ENCODE results near the gene LRIG1. TPM values are rescaled to one million over a fixed set of nuclear protein-coding genes. Genes with fewer than 3 reads are reported as not detected.

The LRIG1 gene
- total and polyA plus RNA-seq, 2 of the 8 experiments (the other 6 are each of a cell fraction or from before 2014, with no cell fraction given) = 78.1 to 88.7 TPM

DNA sequence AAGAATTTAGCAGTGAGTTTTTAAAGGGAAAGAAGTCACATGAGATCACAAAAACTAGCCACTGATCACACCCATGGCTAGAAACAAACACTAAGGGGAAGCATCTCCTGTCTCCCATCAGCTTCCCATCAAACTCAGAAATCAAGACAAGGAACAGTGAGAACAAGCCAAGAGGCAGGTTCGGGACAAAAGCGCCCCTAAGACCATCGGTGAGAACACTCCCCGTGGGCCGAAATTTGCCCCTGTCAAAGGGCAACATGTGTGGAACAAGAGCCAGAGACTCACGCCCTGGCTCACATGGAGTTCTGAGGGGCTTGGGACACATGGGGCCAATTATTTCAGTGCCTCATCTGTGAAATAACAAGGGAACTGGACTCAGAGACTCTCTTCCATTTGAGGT lies 49.1 kb downstream of the LRIG1 start:
- Histone ChIP-seq H4K91ac (replicated peaks; ENCODE audit: insufficient read length, low read length) (no peak overlapping the region), H2AFZ (ENCODE audit: low read length) (no peak overlapping the region), H2BK15ac (ENCODE audit: low read length) (no peak overlapping the region), H3K56ac (replicated peaks; ENCODE audit: insufficient read length, low read depth, low read length) (no peak overlapping the region), H4K5ac (ENCODE audit: insufficient read length, low read depth, low read length) (no peak overlapping the region), H3K14ac (ENCODE audit: insufficient read length) (no peak overlapping the region), H2BK20ac (ENCODE audit: low read length) (no peak overlapping the region), H2AK5ac (ENCODE audit: low read depth, low read length) (no peak overlapping the region), H2BK5ac (ENCODE audit: low read depth, low read length) (no peak overlapping the region), H3K18ac (ENCODE audit: extremely low read depth, low read length) (no peak overlapping the region), H3K4me1 (replicated peaks in 1 of 4; ENCODE audit: control insufficient read depth in 3 of 4, insufficient read depth in 4 of 4, low read length in 3 of 4) (peaks cover 0 to 13% (median 10%) of the 10 kb centered on the region in 4 experiments; a peak in 6 of 7 replicates), H4K20me1 (replicated peaks in 1 of 2; ENCODE audit: control insufficient read depth in 1 of 2, insufficient read depth in 2 of 2, low read length in 2 of 2) (peaks cover 21 to 24% of the 10 kb centered on the region in 2 experiments), H3K4me2 (ENCODE audit: insufficient read depth in 1 of 2, low read depth in 2 of 2, low read length in 2 of 2) (no peak overlapping the region), H3K4me3 (ENCODE audit: extremely low read depth in 1 of 4, insufficient read depth in 2 of 4, low read depth in 3 of 4, low read length in 4 of 4) (no peak overlapping the region), H3K79me2 (ENCODE audit: control insufficient read depth in 1 of 2, insufficient read depth in 2 of 2, low read length in 2 of 2) (peaks cover 5 to 98% of the 10 kb centered on the region in 2 experiments), H3K23me2 (ENCODE audit: low read depth, low read length) (no peaks in the 10 kb centered on the region), H3K23ac (ENCODE audit: insufficient read length) (no peak overlapping the region), H3K27me3 (replicated peaks in 1 of 4; ENCODE audit: control insufficient read depth in 3 of 4, extremely low read depth in 1 of 4, insufficient read depth in 3 of 4, low read length in 3 of 4) (no peaks in the 10 kb centered on the region), H3K9ac (replicated peaks in 1 of 4; ENCODE audit: extremely low read depth in 1 of 4, low read depth in 3 of 4, low read length in 3 of 4) (no peak overlapping the region), H3K9me3 (ENCODE audit: insufficient read depth in 2 of 2, low read depth in 1 of 2, low read length in 1 of 2) (no peaks in the 10 kb centered on the region), H3K79me1 (ENCODE audit: low read depth, low read length) (peaks cover 17% of the 10 kb centered on the region), H2BK120ac (replicated peaks; ENCODE audit: low read depth, low read length) (no peak overlapping the region), H4K8ac (ENCODE audit: extremely low read depth, insufficient read depth, low read length) (no peak overlapping the region), H3K27ac (ENCODE audit: low read depth, low read length) (no peak overlapping the region), H3K4ac (replicated peaks; ENCODE audit: insufficient read length, low read depth, low read length) (no peak overlapping the region), H3K36me3 (ENCODE audit: control insufficient read depth in 2 of 4, insufficient read depth in 4 of 4, low read length in 3 of 4) (peaks cover 11 to 78% (median 48%) of the 10 kb centered on the region in 4 experiments), H2BK12ac (ENCODE audit: low read depth, low read length) (no peak overlapping the region)
- CTCF ChIA-PET (ENCODE audit: partially characterized antibody) = interaction anchor here (1.2 to 7.2 kb wide), 3 partner anchors 10 to 43 kb away, joined by 3 to 32 read pairs (median 4); no protein-coding TSS in a partner anchor
- DNase-seq (ENCODE audit: low read depth in 1 of 2, low spot score in 2 of 2) (no peak), FAIRE-seq (no peak)
- POLR2A ChIA-PET (ENCODE audit: partially characterized antibody) = no interaction called here
- TF ChIP-seq JUN (IDR thresholded peaks at IDR 0.05; ENCODE audit: low read depth, low read length) (no peak), RBBP5 (IDR thresholded peaks at IDR 0.05; ENCODE audit: borderline replicate concordance, low read depth, low read length) (no peak), RXRA (IDR thresholded peaks at IDR 0.05; ENCODE audit: insufficient read depth, low read depth, low read length) (no peak), HDAC6 (IDR thresholded peaks at IDR 0.05; ENCODE audit: low read depth, low read length) (no peak), SRF (IDR thresholded peaks at IDR 0.05; ENCODE audit: low read depth, low read length) (no peak)
- TF ChIP-seq, protein P1, sequence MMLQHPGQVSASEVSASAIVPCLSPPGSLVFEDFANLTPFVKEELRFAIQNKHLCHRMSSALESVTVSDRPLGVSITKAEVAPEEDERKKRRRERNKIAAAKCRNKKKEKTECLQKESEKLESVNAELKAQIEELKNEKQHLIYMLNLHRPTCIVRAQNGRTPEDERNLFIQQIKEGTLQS (IDR thresholded peaks at IDR 0.05; ENCODE audit: insufficient read depth, low read depth, low read length) = no peak
- WGBS, 2 experiments (ENCODE audit: extremely low coverage in 1 of 2, insufficient coverage in 1 of 2, insufficient read length in 1 of 2, insufficient replicate concordance in 2 of 2, low coverage in 1 of 2, low lambda C conversion rate in 2 of 2, missing lambda C conversion rate in 1 of 2) = 91% methylated on average over 6 of the region's 6 CpGs; no CpG with 5 or more reads in 1 of the 2 experiments
